OCI-LY7 (cell line): ENCODE data around the gene WLS.

ENCODE experiments used
- CTCF ChIP-seq: fragments of 200-600 bp; sonication (generic); conservative IDR thresholded peaks from 2 replicates; pipeline ENCODE4 v1.5.1; 2014; ENCODE audit warnings: mild to moderate bottlenecking, antibody characterized with exemption, low read length, moderate library complexity, mixed read lengths
- EZH2phosphoT487 ChIP-seq: fragments of 200-600 bp; sonication (generic); IDR thresholded peaks from 2 replicates; pipeline ENCODE4 v1.6.1; 2018; ENCODE audit warnings: low read depth, borderline replicate concordance, mild to moderate bottlenecking, mixed run types, antibody characterized with exemption, low read length, moderate library complexity, mixed read lengths

- no peak for TF ChIP-seq CTCF
- no peak for TF ChIP-seq EZH2phosphoT487
Measured at GRCh38 chr1:68279846-68280245, 47.5 kb upstream of the WLS start.
